GM23338 (cell line): Measurements from ENCODE around the gene CPO. TPM values are rescaled to one million over a fixed set of nuclear protein-coding genes. Genes with fewer than 3 reads are reported as not detected.

Experiments used
- ATAC-seq: fragments of 200-7000 bp; cut with Tn5 transposase; 3 replicates; pipeline ENCODE4 v1.9.1; 2020
- DNase-seq: peaks from one replicate; pipeline ENCODE4 v3.0.0-alpha.2; 2015; ENCODE audit warnings: low spot score
- H2AFZ ChIP-seq: fragments of 200-600 bp; sonication (generic); 2 replicates; pipeline ENCODE4 v1.8.0; 2016; ENCODE audit warnings: antibody characterized with exemption, mild to moderate bottlenecking, moderate library complexity
- H3F3A ChIP-seq: fragments of 200-600 bp; sonication (generic); replicated peaks from 2 replicates; pipeline ENCODE4 v1.8.0; 2017; ENCODE audit warnings: antibody characterized with exemption, mixed run types, low read depth
- H3K27ac ChIP-seq: fragments of 200-600 bp; sonication (generic); 2 replicates; pipeline ENCODE4 v1.6.1; 2016; ENCODE audit warnings: low read depth
- H3K27me3 ChIP-seq: fragments of 200-600 bp; sonication (generic); 2 replicates; pipeline ENCODE4 v1.8.0; 2016; ENCODE audit warnings: mild to moderate bottlenecking, mixed run types, moderate library complexity; ENCODE audit not compliant: insufficient read depth
- H3K36me3 ChIP-seq: fragments of 200-600 bp; sonication (generic); 2 replicates; pipeline ENCODE4 v1.8.0; 2016; ENCODE audit warnings: mild to moderate bottlenecking; ENCODE audit not compliant: insufficient read depth
- H3K4me1 ChIP-seq: fragments of 200-600 bp; sonication (generic); 2 replicates; pipeline ENCODE4 v1.8.0; 2016; ENCODE audit warnings: mild to moderate bottlenecking, moderate library complexity; ENCODE audit not compliant: insufficient read depth
- H3K4me2 ChIP-seq: fragments of 200-600 bp; sonication (generic); 2 replicates; pipeline ENCODE4 v1.7.1; 2017; ENCODE audit warnings: mixed run types
- H3K4me3 ChIP-seq: fragments of 200-600 bp; sonication (generic); 2 replicates; pipeline ENCODE4 v1.6.1; 2016; ENCODE audit warnings: mixed run types
- H3K79me2 ChIP-seq: fragments of 200-600 bp; sonication (generic); replicated peaks from 2 replicates; pipeline ENCODE4 v1.8.0; 2017; ENCODE audit warnings: mild to moderate bottlenecking; ENCODE audit not compliant: insufficient read depth
- H3K9me2 ChIP-seq: fragments of 200-600 bp; sonication (generic); 2 replicates; pipeline ENCODE4 v1.8.0; 2017; ENCODE audit not compliant: insufficient read depth
- H4K20me1 ChIP-seq: fragments of 200-600 bp; sonication (generic); replicated peaks from 2 replicates; pipeline ENCODE4 v1.8.0; 2017; ENCODE audit warnings: mild to moderate bottlenecking; ENCODE audit not compliant: insufficient read depth
- H3K27ac Mint-ChIP-seq: 2 replicates; pipeline ENCODE4 v1.8.0; 2020; ENCODE audit warnings: inconsistent platforms, mild to moderate bottlenecking, moderate library complexity, mixed read lengths
- H3K27me3 Mint-ChIP-seq: 3 replicates; pipeline ENCODE4 v1.8.0; 2022; ENCODE audit warnings: low read depth, mild to moderate bottlenecking, moderate library complexity, mixed read lengths, inconsistent platforms; ENCODE audit not compliant: insufficient read depth, poor library complexity
- H3K36me3 Mint-ChIP-seq: 3 replicates; pipeline ENCODE4 v1.8.0; 2021; ENCODE audit warnings: low read depth, mild to moderate bottlenecking, inconsistent platforms, moderate library complexity, mixed read lengths
- H3K4me1 Mint-ChIP-seq: 3 replicates; pipeline ENCODE4 v1.8.0; 2020; ENCODE audit warnings: mild to moderate bottlenecking, inconsistent platforms, mixed read lengths
- H3K4me3 Mint-ChIP-seq: 3 replicates; pipeline ENCODE4 v1.8.0; 2021; ENCODE audit warnings: moderate library complexity, mild to moderate bottlenecking, inconsistent platforms, mixed read lengths
- H3K9me3 Mint-ChIP-seq: 3 replicates; pipeline ENCODE4 v1.8.0; 2020; ENCODE audit warnings: moderate library complexity, mild to moderate bottlenecking, inconsistent platforms, mixed read lengths
- EZH2 ChIP-seq: fragments of 200-600 bp; sonication (generic); IDR thresholded peaks from one replicate; pipeline ENCODE4 v1.8.0; 2017; ENCODE audit warnings: antibody characterized with exemption, mild to moderate bottlenecking, low read depth; ENCODE audit not compliant: unreplicated experiment
- JUNB ChIP-seq: IDR thresholded peaks from one replicate; pipeline ENCODE4 v1.6.1; 2016; ENCODE audit warnings: antibody characterized with exemption; ENCODE audit not compliant: unreplicated experiment
- NANOG ChIP-seq: IDR thresholded peaks from 2 replicates; pipeline ENCODE4 v1.6.1; 2016; ENCODE audit warnings: antibody characterized with exemption, borderline replicate concordance
- REST ChIP-seq: IDR thresholded peaks from one replicate; pipeline ENCODE4 v1.6.1; 2018; ENCODE audit warnings: antibody characterized with exemption; ENCODE audit not compliant: unreplicated experiment
- ZNF114 ChIP-seq: fragments of 250-450 bp; sonication (Bioruptor Pico); IDR thresholded peaks from 2 replicates; pipeline ENCODE4 v1.5.0; 2020; ENCODE audit warnings: mild to moderate bottlenecking, moderate library complexity
- ZNF462 ChIP-seq: fragments of 250-450 bp; sonication (Bioruptor Pico); IDR thresholded peaks from 2 replicates; pipeline ENCODE4 v1.5.0; 2020; ENCODE audit warnings: mild to moderate bottlenecking, moderate library complexity
- polyA plus RNA-seq: library from polyadenylated mRNA; unstranded; fragments of >200 nt; fragmentation: Nextera tagmentation; extraction: Ambion mirVana; gene quantifications from 2 replicates; pipeline ENCODE4 v1.2.1, GENCODE V29; 2016
- total RNA-seq: library from RNA; depleted of rRNA; stranded (reverse); fragments of >200 nt; shearing (Covaris generic); gene quantifications from 2 replicates; pipeline ENCODE4 v1.2.3, GENCODE V29; 2014
- TF ChIP-seq, protein P1 (sequence below): IDR thresholded peaks from 2 replicates; pipeline ENCODE4 v1.6.1; 2016; ENCODE audit warnings: antibody characterized with exemption
- TF ChIP-seq, protein P2 (sequence below), 2 experiments: fragments of 200-600 bp in 1 of 2; sonication (generic) in 1 of 2; conservative IDR thresholded peaks; 2 replicates each; pipeline versions ENCODE4 v1.5.1 to v1.6.1; 2016 to 2017; ENCODE audit warnings: antibody characterized with exemption in 2 of 2, low read depth in 2 of 2, mild to moderate bottlenecking in 2 of 2, moderate library complexity in 1 of 2

The CPO gene
- total and polyA plus RNA-seq, 2 experiments from 2014 or later: 0.91 to 0.94 TPM

DNA sequence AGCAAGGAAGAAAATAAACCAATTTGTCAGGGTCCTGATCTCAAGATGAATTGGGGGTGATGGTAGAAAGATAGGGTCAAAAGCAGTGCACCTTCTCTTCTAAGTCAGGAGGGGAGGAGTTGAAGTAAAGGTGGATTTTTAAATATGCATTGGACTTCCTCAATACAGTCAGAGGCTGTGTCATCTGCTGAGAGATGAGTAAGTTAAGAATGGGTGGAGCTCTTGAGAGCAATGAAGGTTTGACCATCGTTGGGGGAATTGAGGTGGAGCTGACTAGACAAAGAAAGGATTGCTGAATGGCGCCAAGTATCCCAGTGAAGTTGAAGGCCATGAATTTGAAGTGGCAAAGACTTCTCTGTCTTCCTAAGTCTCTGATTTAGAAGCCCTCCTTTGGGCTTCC is 18.4 kb upstream of the CPO start (continued):
- TF ChIP-seq ZNF462 (CRISPR knock-in tag) (no peak), ZNF114 (CRISPR knock-in tag) (no peak)
- TF ChIP-seq, protein P1, sequence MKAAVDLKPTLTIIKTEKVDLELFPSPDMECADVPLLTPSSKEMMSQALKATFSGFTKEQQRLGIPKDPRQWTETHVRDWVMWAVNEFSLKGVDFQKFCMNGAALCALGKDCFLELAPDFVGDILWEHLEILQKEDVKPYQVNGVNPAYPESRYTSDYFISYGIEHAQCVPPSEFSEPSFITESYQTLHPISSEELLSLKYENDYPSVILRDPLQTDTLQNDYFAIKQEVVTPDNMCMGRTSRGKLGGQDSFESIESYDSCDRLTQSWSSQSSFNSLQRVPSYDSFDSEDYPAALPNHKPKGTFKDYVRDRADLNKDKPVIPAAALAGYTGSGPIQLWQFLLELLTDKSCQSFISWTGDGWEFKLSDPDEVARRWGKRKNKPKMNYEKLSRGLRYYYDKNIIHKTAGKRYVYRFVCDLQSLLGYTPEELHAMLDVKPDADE: no peak

DNA sequence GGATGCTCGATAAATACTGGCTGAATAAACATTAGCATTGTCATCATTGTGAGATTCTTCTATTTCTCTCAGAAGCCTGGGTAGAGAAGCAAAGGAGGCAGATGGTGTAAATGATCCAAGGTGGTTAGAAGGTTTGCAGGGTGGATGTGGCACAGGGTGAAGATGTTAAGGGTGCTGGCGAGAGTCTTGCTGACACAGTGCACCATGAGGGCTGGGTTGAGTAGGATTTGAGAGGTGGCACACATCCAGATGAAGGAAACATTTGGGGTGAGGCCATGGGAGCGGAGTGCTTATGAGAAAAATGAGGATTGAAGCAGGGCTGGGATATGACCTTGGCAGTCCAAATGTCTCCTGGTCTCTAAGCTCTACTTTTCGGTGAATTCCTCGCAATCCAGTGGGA is 17.8 kb upstream of the CPO start:
- H3K36me3 ChIP-seq: no peaks in the 10 kb centered on the region
- no peak overlapping the region for H3K4me2 ChIP-seq
- no peaks in the 10 kb centered on the region for H3K79me2 ChIP-seq
- no peak overlapping the region for H2AFZ ChIP-seq
- H3K27me3 ChIP-seq: no peaks in the 10 kb centered on the region
- no peak for ATAC-seq
- H4K20me1 ChIP-seq: no peaks in the 10 kb centered on the region
- Mint-ChIP-seq H3K27me3 (peaks cover 9% of the 10 kb centered on the region), H3K4me3 (no peak overlapping the region), H3K27ac (no peak overlapping the region), H3K9me3 (no peaks in the 10 kb centered on the region), H3K4me1 (peaks cover 12% of the 10 kb centered on the region), H3K36me3 (no peaks in the 10 kb centered on the region)
- no peaks in the 10 kb centered on the region; the same call in 1 of the 2 replicates for H3K9me2 ChIP-seq
- H3K27ac ChIP-seq: no peak overlapping the region
- DNase-seq: no peak
- H3K4me3 ChIP-seq: no peak overlapping the region
- peaks cover 10% of the 10 kb centered on the region for H3K4me1 ChIP-seq
- H3F3A ChIP-seq: no peaks in the 10 kb centered on the region
- TF ChIP-seq EZH2: no peak
- TF ChIP-seq, protein P2, sequence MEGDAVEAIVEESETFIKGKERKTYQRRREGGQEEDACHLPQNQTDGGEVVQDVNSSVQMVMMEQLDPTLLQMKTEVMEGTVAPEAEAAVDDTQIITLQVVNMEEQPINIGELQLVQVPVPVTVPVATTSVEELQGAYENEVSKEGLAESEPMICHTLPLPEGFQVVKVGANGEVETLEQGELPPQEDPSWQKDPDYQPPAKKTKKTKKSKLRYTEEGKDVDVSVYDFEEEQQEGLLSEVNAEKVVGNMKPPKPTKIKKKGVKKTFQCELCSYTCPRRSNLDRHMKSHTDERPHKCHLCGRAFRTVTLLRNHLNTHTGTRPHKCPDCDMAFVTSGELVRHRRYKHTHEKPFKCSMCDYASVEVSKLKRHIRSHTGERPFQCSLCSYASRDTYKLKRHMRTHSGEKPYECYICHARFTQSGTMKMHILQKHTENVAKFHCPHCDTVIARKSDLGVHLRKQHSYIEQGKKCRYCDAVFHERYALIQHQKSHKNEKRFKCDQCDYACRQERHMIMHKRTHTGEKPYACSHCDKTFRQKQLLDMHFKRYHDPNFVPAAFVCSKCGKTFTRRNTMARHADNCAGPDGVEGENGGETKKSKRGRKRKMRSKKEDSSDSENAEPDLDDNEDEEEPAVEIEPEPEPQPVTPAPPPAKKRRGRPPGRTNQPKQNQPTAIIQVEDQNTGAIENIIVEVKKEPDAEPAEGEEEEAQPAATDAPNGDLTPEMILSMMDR (conservative IDR thresholded peaks at IDR 0.05; ENCODE audit: low read depth in 2 of 2): no peak
- TF ChIP-seq JUNB: no peak
- no peak for TF ChIP-seq REST
- no peak for TF ChIP-seq NANOG
